ENCODE measurements around the gene PROX2.

- TF ChIP-seq CTCF (IDR thresholded peaks at IDR 0.05) = no peak
- peak; percentile 79 to 85 for TF ChIP-seq POLR2A (IDR thresholded peaks at IDR 0.05)
These were observed 5.6 kb upstream of the PROX2 start, which contains the start of gene DLST for GRCh38 chr14:74881431-74882102.
